ENCODE results near the gene CR2.
"Not testable (repeated sequence)": the region's sequence is repeated elsewhere in the genome, so short reads cannot be mapped to it uniquely, and the experiment has no call there.

The CR2 gene

DNA sequence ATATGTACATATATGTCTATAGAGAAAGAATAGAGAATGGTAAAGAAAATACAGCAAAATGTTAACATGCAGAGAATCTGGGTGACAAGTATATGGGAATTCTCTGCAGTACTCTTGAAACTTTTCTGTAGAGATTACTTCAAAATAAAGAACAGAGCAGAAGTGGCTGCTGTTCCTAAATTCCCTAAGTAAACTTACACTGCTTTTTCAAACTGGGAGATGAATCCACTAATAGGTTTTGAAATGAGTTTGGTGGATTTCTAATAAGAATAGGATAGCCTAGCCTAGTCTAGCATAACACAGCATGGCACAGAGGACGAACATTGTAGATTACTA, 450 bp upstream of the CR2 start:
- no peak for DNase-seq

DNA sequence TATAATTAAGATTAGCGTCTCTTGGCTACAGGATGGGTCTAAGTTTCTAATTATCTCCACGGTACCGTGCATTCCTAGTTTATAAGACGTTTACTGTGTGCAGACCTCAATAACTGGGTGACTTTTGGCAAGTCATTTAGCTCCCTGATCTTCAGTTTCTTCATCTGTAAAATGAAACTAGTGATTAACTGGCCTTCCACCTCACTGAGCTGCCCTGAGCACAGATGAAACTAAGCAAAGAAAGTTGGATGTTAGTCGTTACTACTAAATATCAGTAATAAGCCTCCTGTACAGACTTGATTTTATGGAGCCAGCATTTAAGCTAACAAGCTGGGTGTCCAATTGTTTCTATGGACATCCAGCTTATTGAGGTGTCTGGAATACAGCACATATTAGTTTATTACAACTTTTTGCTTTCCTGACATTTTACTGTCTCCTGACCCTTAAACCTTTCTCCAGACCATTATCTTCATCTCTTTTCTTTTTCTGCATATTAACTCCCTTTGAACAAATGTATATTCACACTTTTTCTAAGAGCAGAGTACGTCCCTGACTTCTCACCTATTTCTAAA, 1.1 kb downstream of the CR2 start:
- no peak for DNase-seq

DNA sequence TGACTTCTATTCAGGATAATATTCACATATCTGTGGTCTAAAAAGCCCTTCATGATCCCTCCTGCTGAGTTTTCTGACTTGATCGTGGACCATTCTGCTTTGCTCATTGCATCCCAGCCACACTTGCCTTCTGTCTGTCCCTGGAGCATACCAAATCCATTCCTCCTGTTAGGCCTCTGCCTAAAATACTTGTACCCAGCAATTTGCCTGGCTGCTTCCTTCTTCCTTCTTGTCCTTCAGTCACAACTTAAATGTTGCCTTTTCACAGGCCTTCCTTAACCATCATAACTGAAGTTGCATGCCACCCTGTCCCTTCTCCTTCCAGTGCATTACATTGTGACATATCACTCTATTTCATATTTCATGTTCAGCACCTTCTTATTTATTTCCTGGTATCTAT, 4.3 kb downstream of the CR2 start:
- DNase-seq: no peak

DNA sequence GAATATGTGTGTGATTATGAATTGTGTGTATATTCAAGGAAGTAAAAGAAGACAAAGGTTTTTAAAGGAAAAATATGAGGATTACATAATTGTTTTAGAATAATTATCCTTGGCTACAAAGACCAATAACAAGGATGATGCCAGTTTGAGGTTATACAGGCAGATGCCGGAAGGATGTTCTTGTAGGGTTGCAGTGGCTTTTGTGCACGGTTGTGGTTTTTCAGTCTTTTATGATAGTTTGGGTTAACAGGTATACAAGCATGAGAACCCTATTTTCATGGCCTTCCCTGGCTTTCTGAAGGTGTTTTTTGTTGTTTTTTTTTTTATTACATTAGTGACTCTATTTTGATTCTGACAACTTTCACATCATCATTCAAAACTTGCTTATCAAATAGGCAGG, 4.9 kb downstream of the CR2 start:
- DNase-seq: no peak

DNA sequence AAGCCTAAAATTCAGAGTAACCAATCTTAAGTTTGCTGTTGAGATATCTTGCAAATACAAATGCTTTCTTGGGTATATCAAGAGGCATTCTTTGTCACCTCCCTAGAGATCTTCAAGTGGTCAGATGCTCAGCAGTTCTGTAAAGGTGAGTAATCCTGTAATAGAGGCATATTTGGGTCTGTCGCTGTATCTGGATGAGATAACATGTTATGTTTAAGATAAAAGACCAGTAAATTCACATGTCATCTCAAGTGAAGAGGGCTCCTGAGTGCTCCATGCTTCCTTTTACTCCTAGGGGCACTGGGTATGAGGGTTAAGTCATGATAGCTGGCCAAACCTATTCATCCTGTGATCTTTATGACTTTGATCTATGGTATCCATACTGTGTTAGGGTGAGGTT, 7.5 kb downstream of the CR2 start:
- DNase-seq: no peak

DNA sequence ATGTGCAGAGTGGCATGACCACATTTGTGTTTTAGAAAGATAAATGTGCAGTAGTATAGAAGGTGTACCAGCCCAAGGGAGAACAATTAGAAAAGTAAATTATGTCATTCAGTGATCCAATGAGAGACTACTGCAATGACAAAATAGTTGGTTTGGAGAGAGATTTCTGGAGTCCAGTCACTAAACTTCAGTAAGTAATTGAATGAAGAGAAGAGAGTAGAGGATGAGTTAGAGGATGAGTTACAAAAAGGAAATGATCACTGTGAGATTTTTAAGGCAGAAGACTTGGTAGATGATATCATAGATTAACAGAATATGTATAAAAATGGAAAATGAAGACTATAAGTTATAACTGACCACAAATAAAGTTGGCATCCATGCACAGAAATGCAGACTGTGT, 8.4 kb downstream of the CR2 start:
- no peak for DNase-seq

DNA sequence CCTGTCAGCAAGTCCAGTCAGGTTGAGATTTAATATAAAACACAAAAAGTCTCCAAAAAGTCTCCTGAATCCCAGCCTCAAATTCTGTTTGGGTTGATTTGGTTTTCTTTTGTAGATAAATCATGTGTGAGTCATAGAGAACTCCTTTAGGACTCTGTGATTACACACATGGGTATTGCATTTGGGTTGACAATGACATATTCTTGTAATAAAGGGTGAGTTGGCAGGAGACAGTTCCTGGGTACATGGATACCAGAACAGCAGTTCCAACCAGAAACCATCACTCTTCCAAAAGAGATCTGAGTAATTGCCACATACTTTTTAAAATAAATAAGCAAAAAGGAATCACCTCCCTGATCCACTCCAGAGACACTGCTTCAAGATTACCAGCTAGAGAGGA, 8.9 kb downstream of the CR2 start:
- DNase-seq: no peak

DNA sequence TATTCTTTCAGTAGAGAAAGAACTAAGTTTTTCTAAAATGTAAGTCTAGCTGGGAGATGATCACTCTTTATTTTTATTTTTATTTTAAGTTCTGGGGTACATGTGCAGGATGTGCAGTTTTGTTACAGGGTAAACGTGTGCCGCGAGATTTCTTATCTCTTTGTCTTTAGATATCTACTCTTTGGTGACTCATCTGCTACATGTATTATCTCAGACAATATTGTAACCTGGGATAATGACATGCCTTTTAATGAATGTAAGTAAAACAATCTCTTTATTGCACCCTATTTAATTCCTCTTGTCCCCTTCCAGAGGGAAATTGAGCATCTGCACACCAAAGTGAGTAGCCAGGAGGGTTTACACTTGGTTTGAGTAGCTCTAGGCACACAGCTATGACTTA, 9.4 kb downstream of the CR2 start:
- DNase-seq: no peak

DNA sequence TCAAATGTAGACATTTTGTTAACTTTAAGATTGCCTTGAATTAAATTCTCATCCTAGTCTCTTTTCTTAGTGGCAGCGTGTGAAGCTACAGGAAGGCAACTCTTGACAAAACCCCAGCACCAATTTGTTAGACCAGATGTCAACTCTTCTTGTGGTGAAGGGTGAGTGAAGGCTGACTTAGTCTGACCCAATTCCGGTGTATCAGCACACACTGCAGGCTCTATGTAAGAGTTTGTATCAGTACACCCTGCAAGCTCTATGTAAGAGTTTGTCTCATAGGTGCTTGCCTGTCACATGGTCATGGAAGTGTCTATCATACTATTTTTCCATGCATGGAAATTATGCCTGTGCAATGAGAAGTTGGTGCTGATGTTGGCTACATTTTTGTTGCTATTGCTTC, 16.8 kb downstream of the CR2 start:
- no peak for DNase-seq

DNA sequence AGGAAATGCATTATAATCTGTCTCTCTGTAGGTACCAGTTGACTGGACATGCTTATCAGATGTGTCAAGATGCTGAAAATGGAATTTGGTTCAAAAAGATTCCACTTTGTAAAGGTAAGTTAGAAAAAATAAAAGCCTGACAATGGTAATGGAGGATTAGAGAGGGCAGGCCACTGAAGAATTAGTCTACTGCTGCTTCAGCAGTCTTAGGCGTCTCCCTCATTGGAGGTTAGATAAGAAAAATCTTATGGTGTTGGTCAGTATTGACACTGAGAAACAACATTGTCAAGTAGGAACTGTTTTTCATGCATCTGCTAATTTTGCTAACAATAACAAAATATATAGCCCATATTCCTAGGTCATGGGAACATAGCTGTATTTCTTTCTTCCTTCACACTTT, 20.1 kb downstream of the CR2 start:
- no peak for DNase-seq

DNA sequence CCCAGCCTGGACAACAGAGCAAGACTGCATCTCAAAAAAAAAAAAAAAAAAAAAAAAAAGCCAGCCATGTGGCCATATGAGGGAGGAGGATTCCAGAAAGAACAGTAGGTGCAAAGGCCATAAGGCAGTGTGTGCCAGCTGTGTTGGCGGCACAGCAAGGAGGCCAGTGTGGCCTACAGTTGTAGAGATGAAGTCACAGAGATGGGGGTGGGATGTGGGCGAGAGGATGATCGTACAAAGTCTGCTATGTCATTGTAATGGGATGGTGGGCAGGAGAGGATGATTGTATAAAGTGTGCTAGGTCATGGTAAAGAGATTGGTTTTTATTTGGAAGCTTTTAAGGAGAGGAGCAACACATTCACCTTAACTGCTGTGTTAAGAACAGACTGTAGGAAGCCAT, 32.1 kb downstream of the CR2 start:
- no peak for DNase-seq

DNA sequence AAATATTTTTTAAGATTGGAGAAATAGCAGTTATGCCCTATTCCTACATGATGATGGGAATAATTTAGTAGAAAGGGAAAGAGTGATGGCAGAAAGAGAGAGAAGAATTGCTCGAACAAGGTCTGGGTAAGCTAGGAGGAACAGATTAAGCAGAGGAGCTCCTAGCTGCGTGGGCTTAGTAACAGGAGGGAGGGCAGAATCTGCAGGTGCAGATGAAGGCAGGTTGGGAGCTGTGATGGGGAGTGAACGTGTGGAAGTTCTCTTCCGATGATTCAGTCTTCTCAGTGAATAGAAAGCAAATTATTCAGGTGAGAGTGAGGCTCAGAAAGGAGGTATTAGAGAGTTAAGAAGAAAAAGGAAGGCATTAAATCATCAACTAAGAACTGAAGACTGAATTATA, 33.5 kb downstream of the CR2 start:
- no peak for DNase-seq

DNA sequence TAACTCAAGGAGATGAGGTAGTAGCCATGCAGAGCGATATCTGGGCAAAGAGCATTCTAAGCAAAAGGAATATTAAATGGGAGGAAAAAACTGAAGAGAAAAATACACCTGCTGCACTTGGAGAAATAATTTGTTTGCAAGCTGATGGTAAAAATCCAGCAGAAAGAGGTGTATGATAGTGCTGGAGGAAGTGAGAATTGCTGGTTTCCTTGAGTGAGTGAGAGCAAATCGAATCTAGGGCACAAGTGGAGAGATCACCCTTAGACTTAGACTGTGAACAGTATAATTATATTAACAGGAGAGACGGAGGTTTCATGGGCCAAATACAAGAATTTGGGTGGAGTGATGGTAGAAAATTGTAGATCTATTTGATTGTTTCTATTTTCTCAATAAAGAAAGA, 39.1 kb downstream of the CR2 start:
- DNase-seq: no peak

DNA sequence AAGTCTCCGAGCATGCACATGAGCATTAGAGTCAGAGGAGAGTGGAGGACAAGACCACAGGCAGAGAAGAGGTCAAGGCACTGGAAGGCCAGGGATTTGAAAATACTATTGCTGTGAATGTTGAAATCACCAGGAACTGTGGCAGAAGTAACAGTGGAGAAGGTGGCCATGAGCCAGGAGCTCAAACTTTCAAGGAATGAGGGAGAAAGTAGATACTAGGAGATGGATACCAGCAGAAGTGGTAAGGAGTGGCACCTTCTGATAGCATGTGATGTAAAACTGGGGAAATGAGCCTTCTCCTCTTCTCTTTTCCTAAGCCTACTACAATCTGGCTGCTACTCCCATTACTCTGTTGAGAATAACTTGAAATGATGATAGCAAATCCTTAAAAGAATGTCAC, 40.0 kb downstream of the CR2 start:
- no peak for DNase-seq

DNA sequence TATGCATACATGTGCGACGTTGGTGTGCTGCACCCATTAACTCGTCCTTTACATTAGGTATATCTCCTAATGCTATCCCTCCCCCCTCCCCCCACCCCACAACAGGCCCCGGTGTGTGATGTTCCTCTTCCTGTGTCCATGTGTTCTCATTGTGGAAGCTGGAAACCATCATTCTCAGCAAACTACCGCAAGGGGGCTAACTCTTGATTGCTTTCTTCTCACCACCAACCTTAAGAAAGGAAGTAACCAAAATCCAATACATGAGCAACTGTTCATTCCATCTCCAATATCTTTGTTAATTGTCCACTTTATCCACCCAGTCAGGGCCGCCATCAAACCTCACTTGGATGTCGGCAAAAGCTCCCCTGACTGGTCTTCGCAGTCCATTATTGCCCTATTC, 41.2 kb downstream of the CR2 start:
- not testable (repeated sequence) for DNase-seq

DNA sequence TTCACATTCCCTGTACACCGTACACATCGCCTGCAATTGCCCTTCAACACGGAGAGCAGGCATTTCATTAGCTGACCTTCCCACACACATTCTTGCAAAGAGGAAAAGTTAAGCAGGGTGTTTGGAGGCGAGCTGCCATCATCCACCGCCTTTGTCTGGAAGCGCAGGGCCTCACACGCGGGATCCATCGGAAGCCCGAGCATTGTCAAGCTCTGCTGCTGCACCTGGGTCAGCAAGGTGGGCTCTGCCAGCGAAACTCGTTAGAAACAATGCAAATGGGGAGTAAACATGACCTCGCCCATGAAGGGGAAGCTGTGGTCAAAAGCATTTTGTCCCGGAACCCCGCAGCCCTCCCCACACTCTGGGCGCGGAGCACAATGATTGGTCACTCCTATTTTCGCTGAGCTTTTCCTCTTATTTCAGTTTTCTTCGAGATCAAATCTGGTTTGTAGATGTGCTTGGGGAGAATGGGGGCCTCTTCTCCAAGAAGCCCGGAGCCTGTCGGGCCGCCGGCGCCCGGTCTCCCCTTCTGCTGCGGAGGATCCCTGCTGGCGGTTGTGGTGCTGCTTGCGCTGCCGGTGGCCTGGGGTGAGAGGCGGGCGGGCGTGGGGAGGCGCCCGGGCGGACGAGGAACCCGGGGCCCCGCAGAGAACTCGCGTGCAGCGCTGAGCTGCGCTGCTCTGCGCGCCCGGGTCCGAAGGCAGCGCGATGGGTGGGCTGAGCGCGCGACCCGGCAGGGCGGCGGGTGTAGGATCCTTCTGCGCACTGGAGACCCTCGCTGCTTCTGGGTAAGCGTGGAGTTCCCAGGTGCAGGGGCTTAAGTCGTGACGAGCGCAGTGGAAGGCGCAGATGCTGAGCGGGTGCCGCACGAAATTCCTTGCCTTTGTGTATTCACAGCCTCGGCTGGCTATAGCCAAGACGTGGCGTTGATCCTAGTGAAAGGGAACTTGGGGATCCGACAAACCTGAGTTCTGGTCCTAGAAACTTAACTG, 42.0 kb downstream of the CR2 start, which contains the start of gene CR1:
CR1 (plus strand) TSS at position 357 of the 992 bp plus-strand sequence; CDS start at position 468, 111 bp downstream.
- DNase-seq: no peak

DNA sequence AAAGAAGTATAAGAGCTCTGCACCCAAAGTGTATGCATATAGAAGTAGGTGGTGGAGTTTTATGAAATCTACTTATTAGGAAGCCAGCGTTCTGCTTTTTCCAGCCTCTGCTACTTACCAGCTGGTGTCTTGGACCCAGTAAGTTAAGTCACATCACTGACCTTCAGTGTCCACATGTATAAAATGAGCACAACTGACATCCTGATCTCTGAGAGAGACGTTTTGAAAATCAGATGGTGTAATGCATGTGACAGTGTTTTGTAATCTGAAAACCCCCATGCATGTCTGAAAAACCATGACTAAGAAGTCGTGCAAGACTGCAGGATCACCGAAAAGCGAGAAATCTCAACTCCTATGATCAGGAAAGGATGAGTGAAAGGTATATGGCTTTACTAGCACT, 43.8 kb downstream of the CR2 start:
- DNase-seq: no peak

DNA sequence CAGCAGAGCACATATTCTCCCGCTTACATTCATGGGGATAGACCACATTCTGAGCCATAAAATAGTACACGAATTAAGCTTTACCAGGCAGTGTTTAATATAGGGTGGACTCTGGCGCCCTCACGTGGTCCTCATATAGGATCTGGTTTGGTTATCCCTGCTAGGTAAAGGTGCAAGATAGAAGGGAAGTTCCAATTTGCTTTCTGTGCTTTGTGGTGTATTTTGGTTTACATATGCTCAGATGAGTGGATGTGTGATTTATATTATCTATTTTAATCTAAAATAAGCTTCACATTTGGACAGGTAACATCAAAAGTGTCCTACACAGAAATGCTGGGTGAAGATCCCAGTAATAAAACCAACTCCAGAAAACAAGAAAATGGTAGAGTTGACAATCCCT, 45.4 kb downstream of the CR2 start:
- peak; percentile 57 for DNase-seq

DNA sequence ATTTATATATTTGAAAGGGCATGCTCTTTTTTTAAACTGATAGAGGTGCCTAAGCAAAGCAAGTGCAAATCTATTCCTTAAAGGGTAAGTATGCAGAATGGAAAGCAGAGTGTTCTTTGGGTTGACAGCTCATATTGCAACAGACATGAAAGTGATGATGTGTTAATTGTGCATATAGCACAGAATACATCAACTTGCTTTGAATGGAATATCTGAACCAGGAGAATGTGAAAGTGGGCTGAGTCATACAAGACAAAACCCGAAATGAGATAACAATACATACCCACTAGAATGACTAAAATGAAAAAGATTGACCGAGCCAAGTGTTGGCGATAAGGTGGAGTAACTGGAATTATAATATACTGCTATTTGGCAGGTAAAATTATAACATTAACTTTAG, 46.2 kb downstream of the CR2 start:
- DNase-seq: no peak

DNA sequence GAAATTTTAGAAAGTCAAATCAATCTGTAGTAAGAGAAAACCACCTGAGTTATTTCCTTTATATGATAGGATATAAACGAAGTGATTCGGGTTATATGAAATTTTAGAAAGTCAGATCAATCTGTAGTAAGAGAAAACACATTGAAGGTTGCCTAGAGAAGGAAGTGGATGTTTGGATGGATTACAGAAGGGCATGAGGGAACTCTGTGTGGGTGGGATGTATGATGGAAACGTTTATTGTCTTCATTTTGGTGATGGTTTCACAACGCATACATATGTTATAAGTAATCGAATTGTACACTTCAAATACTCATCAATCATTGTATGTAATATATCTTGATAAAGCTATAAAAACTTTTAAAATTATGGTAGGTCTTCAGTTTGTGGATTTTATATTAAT, 46.9 kb downstream of the CR2 start:
- no peak for DNase-seq

DNA sequence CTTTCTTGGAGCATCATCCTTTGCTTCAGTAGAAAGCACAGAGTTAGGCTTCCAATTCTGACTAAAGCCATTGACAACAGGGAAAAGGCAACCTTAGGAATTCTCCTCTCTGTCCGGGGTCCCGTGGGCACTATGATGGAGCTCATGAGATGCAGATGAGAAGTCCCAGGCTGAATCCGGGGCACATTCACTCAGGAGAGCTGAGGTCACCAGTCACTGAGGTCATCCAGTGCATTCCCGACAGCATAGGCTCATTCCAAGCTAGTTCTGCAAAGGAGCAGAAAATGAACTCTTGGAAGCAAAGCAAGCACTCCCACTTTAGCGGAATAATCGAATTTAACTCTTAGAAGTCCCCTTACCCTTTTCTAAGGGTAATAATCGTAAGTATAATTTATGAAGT, 48.6 kb downstream of the CR2 start:
- DNase-seq: no peak

DNA sequence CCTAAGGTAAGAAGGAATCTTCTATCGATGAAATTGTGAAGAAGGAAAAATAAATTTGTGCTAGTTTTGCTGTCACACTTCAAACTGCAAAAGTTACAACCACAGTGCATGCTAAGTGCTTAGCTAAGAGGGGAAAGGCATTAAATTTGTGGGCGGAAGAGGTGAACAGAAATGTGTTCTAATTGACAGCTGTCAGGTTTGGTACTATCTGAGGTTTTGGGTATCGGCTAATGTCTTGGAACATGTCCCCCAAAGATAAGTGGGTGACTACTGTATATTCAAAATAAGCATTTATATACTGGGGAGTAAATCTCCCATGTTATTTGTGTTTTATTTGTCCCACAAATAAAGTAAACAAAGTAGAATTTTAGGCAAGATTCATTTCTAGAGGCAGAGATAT, 49.8 kb downstream of the CR2 start:
- DNase-seq: no peak

DNA sequence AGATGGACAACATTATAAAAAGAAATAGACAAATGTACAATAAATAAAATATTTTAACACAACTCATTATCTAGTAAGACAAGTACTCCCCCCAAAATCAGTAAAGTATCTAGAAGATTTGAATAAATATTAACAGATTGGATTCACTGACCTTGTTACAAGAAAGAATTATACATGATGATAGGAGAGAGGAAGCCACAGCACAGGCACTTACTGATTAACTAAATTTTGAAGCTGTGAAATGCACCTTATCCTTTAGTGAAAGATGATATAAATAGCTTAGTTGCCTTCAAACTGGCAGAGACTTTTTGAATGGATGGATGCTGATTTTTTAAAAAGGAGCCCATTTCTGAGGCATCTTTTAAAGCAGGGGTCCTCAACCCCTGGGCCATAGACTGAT, 50.3 kb downstream of the CR2 start:
- DNase-seq: no peak

DNA sequence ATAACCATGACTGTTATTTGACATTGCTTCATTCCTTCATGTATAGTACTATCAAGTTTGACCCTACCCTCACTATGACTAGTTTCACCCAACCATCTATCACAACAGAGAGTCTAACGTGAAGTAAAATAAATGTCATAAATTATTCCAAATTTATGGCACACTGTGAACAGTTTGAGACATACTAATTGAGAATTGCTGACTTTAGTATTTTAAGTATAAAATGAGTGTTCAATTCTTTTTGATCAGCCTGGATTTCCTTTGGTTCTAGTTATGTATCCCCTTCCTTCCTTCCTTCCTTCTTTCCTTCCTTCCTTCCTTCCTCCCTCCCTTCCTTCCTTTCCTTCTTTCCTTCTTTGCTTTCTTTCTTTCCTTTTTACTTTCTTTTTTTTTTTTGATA, 56.3 kb downstream of the CR2 start:
- no peak for DNase-seq

DNA sequence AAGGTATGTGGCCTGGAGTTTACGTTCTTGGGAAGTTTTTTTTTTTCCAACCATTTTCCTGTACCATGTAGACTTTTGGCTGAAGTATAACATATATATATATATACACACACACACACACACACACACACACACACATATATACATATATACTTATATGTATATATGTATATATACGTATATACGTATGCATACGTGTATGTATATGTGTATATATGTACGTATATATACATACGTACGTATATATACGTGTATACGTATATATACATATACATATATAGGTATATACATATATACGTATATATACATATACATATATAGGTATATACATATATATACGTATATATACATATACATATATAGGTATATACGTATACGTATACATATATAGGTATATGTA, 60.8 kb downstream of the CR2 start:
- no peak for DNase-seq

Data from NCI-H1048 (cell line).